ENCODE results near the gene PRPSAP1.

- TF ChIP-seq CTCF (conservative IDR thresholded peaks at IDR 0.05; ENCODE audit: low read depth, low read length) (no peak), EZH2 (IDR thresholded peaks at IDR 0.05; ENCODE audit: low read length, unreplicated experiment) (no peak)
These were observed 26.0 kb downstream of the PRPSAP1 start for GRCh38 chr17:76327696-76328095.

All from PC-3 (cell line).